Liver (tissue), 9 donors: ENCODE data around the gene MGAT5. TPM values are rescaled to one million over a fixed set of nuclear protein-coding genes. Genes with fewer than 3 reads are reported as not detected.

ENCODE experiments used
- DNase-seq: peaks from one replicate; pipeline ENCODE4 v3.0.0-alpha.2; 2017; ENCODE audit warnings: low spot score
- H3K27ac ChIP-seq, 2 donors: one replicate each; pipeline ENCODE4 v1.7.0; 2013; ENCODE audit warnings: inconsistent platforms in 2 of 2, low read length in 2 of 2, control low read depth in 1 of 2, low read depth in 1 of 2, mild to moderate bottlenecking in 1 of 2
- H3K27me3 ChIP-seq, 4 donors: one replicate each; pipeline versions ENCODE4 v1.6.1 to v1.7.0; 2013; ENCODE audit warnings: low read length in 3 of 4, inconsistent platforms in 1 of 4, mild to moderate bottlenecking in 1 of 4, moderate library complexity in 1 of 4; ENCODE audit not compliant: control insufficient read depth in 4 of 4, insufficient read depth in 4 of 4
- H3K36me3 ChIP-seq, 4 donors: one replicate each; pipeline versions ENCODE4 v1.6.1 to v1.7.0; 2013; ENCODE audit warnings: low read length in 3 of 4, mild to moderate bottlenecking in 3 of 4, low read depth in 1 of 4, moderate library complexity in 1 of 4; ENCODE audit not compliant: control insufficient read depth in 4 of 4, insufficient read depth in 3 of 4
- H3K4me1 ChIP-seq, 4 donors: one replicate each; pipeline versions ENCODE4 v1.6.1 to v1.7.0; 2013; ENCODE audit warnings: low read length in 3 of 4, mild to moderate bottlenecking in 3 of 4, moderate library complexity in 1 of 4; ENCODE audit not compliant: control insufficient read depth in 4 of 4, insufficient read depth in 4 of 4
- H3K4me3 ChIP-seq, 3 donors: one replicate each; pipeline versions ENCODE4 v1.6.1 to v1.7.0; 2013; ENCODE audit warnings: low read length in 3 of 3, control low read depth in 1 of 3, low read depth in 1 of 3, mild to moderate bottlenecking in 1 of 3
- H3K9ac ChIP-seq, 2 donors: one replicate each; pipeline ENCODE4 v1.7.0; 2013; ENCODE audit warnings: low read length in 2 of 2, mild to moderate bottlenecking in 2 of 2, moderate library complexity in 2 of 2, control low read depth in 1 of 2, low read depth in 1 of 2
- H3K9me3 ChIP-seq, 4 donors: one replicate each; pipeline versions ENCODE4 v1.6.1 to v1.7.0; 2013; ENCODE audit warnings: low read length in 3 of 4; ENCODE audit not compliant: control insufficient read depth in 4 of 4
- ATF3 ChIP-seq: IDR thresholded peaks from 2 replicates; pipeline ENCODE4 v1.6.1; 2016; ENCODE audit warnings: antibody characterized with exemption
- CTCF ChIP-seq: fragments of 150-350 bp; IDR thresholded peaks from 2 replicates; pipeline ENCODE4 v1.5.1; 2017; ENCODE audit warnings: improper control_type of control experiment, low read depth, low read length; ENCODE audit not compliant: missing input control
- EGR1 ChIP-seq, 2 donors: IDR thresholded peaks; 2 replicates each; pipeline ENCODE4 v1.6.1; 2016 to 2018; ENCODE audit warnings: antibody characterized with exemption in 2 of 2, low read depth in 2 of 2
- FOXA1 ChIP-seq: IDR thresholded peaks from 2 replicates; pipeline ENCODE4 v1.6.1; 2016; ENCODE audit warnings: antibody characterized with exemption
- FOXA2 ChIP-seq: IDR thresholded peaks from 2 replicates; pipeline ENCODE4 v1.6.1; 2016; ENCODE audit warnings: antibody characterized with exemption
- GABPA ChIP-seq, 2 donors: IDR thresholded peaks in 1 of 2; conservative IDR thresholded peaks in 1 of 2; 2 replicates each; pipeline ENCODE4 v1.6.1; 2016; ENCODE audit warnings: antibody characterized with exemption in 2 of 2, mild to moderate bottlenecking in 1 of 2, moderate library complexity in 1 of 2
- HNF4A ChIP-seq, 2 donors: conservative IDR thresholded peaks; 2 replicates each; pipeline ENCODE4 v1.6.1; 2016; ENCODE audit warnings: antibody characterized with exemption in 2 of 2, mild to moderate bottlenecking in 2 of 2
- HNF4G ChIP-seq: IDR thresholded peaks from 2 replicates; pipeline ENCODE4 v1.6.1; 2016; ENCODE audit warnings: antibody characterized with exemption
- JUND ChIP-seq, 2 donors: IDR thresholded peaks; 2 replicates each; pipeline ENCODE4 v1.6.1; 2016; ENCODE audit warnings: antibody characterized with exemption in 2 of 2
- MAX ChIP-seq: IDR thresholded peaks from 2 replicates; pipeline ENCODE4 v1.6.1; 2016; ENCODE audit warnings: antibody characterized with exemption
- NR2F2 ChIP-seq: IDR thresholded peaks from 2 replicates; pipeline ENCODE4 v1.6.1; 2016; ENCODE audit warnings: antibody characterized with exemption
- RAD21 ChIP-seq, 2 donors: IDR thresholded peaks; 2 replicates each; pipeline ENCODE4 v1.6.1; 2016; ENCODE audit warnings: antibody characterized with exemption in 2 of 2, mild to moderate bottlenecking in 2 of 2
- REST ChIP-seq: IDR thresholded peaks from 2 replicates; pipeline ENCODE4 v1.6.1; 2016; ENCODE audit warnings: antibody characterized with exemption, mild to moderate bottlenecking
- RXRA ChIP-seq, 2 donors: IDR thresholded peaks; 2 replicates each; pipeline ENCODE4 v1.6.1; 2017 to 2018; ENCODE audit warnings: antibody characterized with exemption in 2 of 2, mild to moderate bottlenecking in 1 of 2
- SP1 ChIP-seq: IDR thresholded peaks from 2 replicates; pipeline ENCODE4 v1.6.1; 2018; ENCODE audit warnings: antibody characterized with exemption, mild to moderate bottlenecking
- TAF1 ChIP-seq: conservative IDR thresholded peaks from 2 replicates; pipeline ENCODE4 v1.6.1; 2016; ENCODE audit warnings: antibody characterized with exemption, mild to moderate bottlenecking
- YY1 ChIP-seq: IDR thresholded peaks from 2 replicates; pipeline ENCODE4 v1.6.1; 2016; ENCODE audit warnings: antibody characterized with exemption, mild to moderate bottlenecking
- ZBTB33 ChIP-seq: IDR thresholded peaks from 2 replicates; pipeline ENCODE4 v1.6.1; 2016; ENCODE audit warnings: antibody characterized with exemption
- WGBS: extraction: QIAGEN DNeasy Blood & Tissue Kit; methylation state at CpG from one replicate; pipeline ENCODE4 v1.1.7; 2013; 5-methylcytosine and 5-hydroxymethylcytosine counted together
- polyA plus RNA-seq, 2 donors: library from polyadenylated mRNA; stranded (reverse) in 1 of 2; unstranded in 1 of 2; fragments of 200-250 nt in 1 of 2; fragments of >200 nt in 1 of 2; fragmentation: Nextera tagmentation in 1 of 2; extraction: Ambion mirVana in 1 of 2; gene quantifications; one replicate each; pipeline versions ENCODE4 v1.2.1 to v1.2.3, GENCODE V29; 2013 to 2015
- total RNA-seq, 2 donors: library from RNA; depleted of rRNA; stranded (reverse); fragments of >200 nt; gene quantifications; one replicate each; pipeline ENCODE4 v1.2.3, GENCODE V29; 2014
- donor health status: healthy.
- donor health status: healthy.
- donor health status: healthy.
- donor health status: healthy.
- donor health status: healthy.

Gene MGAT5
- total and polyA plus RNA-seq, 4 donors = 1.8 to 12.7 (median 5.6) TPM

GRCh38 chr2:134379722-134380121 is 125.8 kb downstream of the MGAT5 start (continued):
- no peak for TF ChIP-seq GABPA (IDR thresholded peaks at IDR 0.05 in 1 of 2, conservative IDR thresholded peaks at IDR 0.05 in 1 of 2)

GRCh38 chr2:134381141-134381540 is 127.3 kb downstream of the MGAT5 start:
- Histone ChIP-seq H3K36me3 (no peaks in the 10 kb centered on the region), H3K4me1 (peaks cover 0 to under 1% (median 0%) of the 10 kb centered on the region in 4 donors), H3K4me3 (no peak overlapping the region), H3K27ac (no peak overlapping the region), H3K27me3 (no peaks in the 10 kb centered on the region), H3K9me3 (no peaks in the 10 kb centered on the region), H3K9ac (no peak overlapping the region)
- WGBS = 93% methylated on average over 1 of the region's 1 CpG
- TF ChIP-seq MAX (no peak), GABPA (IDR thresholded peaks at IDR 0.05 in 1 of 2, conservative IDR thresholded peaks at IDR 0.05 in 1 of 2) (no peak), TAF1 (no peak), RAD21 (IDR thresholded peaks at IDR 0.05) (no peak), HNF4A (conservative IDR thresholded peaks at IDR 0.05) (no peak), RXRA (IDR thresholded peaks at IDR 0.05) (no peak), CTCF (no peak), FOXA1 (no peak), YY1 (no peak), JUND (IDR thresholded peaks at IDR 0.05) (no peak), REST (no peak), NR2F2 (no peak), SP1 (no peak), FOXA2 (no peak), ATF3 (no peak), ZBTB33 (no peak), EGR1 (IDR thresholded peaks at IDR 0.05; ENCODE audit: low read depth in 2 of 2) (no peak), HNF4G (no peak)
- DNase-seq = no peak
